Ovary (tissue), 9 donors: ENCODE data around the gene AGPAT2. TPM values are rescaled to one million over a fixed set of nuclear protein-coding genes. Genes with fewer than 3 reads are reported as not detected.

Experiments
- DNase-seq, 5 donors: peaks; one replicate each; pipeline ENCODE4 v3.0.0-alpha.2; 2019 to 2020
- H3K27ac ChIP-seq, 2 donors: fragments of 200-600 bp; one replicate each; pipeline versions ENCODE4 v1.5.1 to v1.8.0; 2019 to 2022
- H3K27me3 ChIP-seq: fragments of 200-600 bp; one replicate; pipeline ENCODE4 v1.8.0; 2022
- H3K36me3 ChIP-seq: fragments of 200-600 bp; sonication (generic); one replicate; pipeline ENCODE4 v1.5.1; 2019
- H3K4me1 ChIP-seq: one replicate; pipeline ENCODE4 v1.8.1; 2013; ENCODE audit warnings: mild to moderate bottlenecking, moderate library complexity; ENCODE audit not compliant: insufficient read depth
- H3K4me3 ChIP-seq: fragments of 200-600 bp; sonication (generic); one replicate; pipeline ENCODE4 v1.5.1; 2017
- H3K9me3 ChIP-seq, 2 donors: fragments of 200-600 bp in 1 of 2; sonication (generic) in 1 of 2; one replicate each; pipeline versions ENCODE4 v1.5.1 to v1.8.1; 2013 to 2019; ENCODE audit warnings: mild to moderate bottlenecking in 1 of 2, moderate library complexity in 1 of 2
- EP300 ChIP-seq: sonication (generic); formaldehyde crosslinking; IDR thresholded peaks from one replicate; pipeline ENCODE4 v1.6.1; 2017; ENCODE audit warnings: antibody characterized with exemption
- POLR2A ChIP-seq: fragments of 450-650 bp; IDR thresholded peaks from one replicate; pipeline ENCODE4 v1.6.1; 2017; ENCODE audit warnings: antibody characterized with exemption, mild to moderate bottlenecking, moderate library complexity
- WGBS, 3 donors: extraction: QIAGEN DNeasy Blood & Tissue Kit in 1 of 3; methylation state at CpG; one replicate each; pipeline versions ENCODE4 v1.1.5 to v1.1.7; 2013 to 2017; 5-methylcytosine and 5-hydroxymethylcytosine counted together
- intact Hi-C, 4 donors: fragments of 100-400 bp; cut with DNase I; formaldehyde crosslinking; loops; one replicate each; pipeline versions ENCODE4 v1.11.0 to v1.15.1; 2022 to 2023
- polyA plus RNA-seq, 2 donors: library from polyadenylated mRNA; stranded (reverse); fragments of 200-250 nt in 1 of 2; fragments of 350-450 nt in 1 of 2; fragmentation: Illumina TruSeq in 1 of 2; extraction: RNeasy Lipid Tissue Mini Kit (QIAGEN cat#74804) in 1 of 2; gene quantifications; one replicate each; pipeline ENCODE4 v1.2.3, GENCODE V29; 2013 to 2014
- total RNA-seq, 7 donors: library from RNA; depleted of rRNA in 2 of 7; stranded (reverse); fragments of >200 nt in 2 of 7; fragmentation: NEBNext Ultra II Directional in 3 of 7; extraction: Animal tissue kit (Norgen Biotek cat#: 25700) in 3 of 7; gene quantifications; one replicate each; pipeline versions ENCODE4 v1.1.0 to v1.2.4, GENCODE V29; 2016 to 2023
- TF ChIP-seq, protein P1 (sequence below), 3 donors: fragments of 450-650 bp in 2 of 3; fragments of 200-600 bp in 1 of 3; IDR thresholded peaks; one replicate each; pipeline versions ENCODE4 v1.5.1 to v1.8.0; 2016 to 2022; ENCODE audit warnings: antibody characterized with exemption in 3 of 3, mild to moderate bottlenecking in 1 of 3
- donor health status: DM: no; HTN: no; CAD: no; lungs with moderate emphysema.
- donor health status: DM: no; HTN: no; CAD: no.
- donor health status: Bipolar disorder and iron deficiency.
- donor health status: DM: yes; HTN: yes; CAD: no.
- donor health status: DM: no; HTN: no; CAD: no.
- donor health status: DM: yes; HTN: yes; CAD: no.

The AGPAT2 gene
- total and polyA plus RNA-seq, 9 donors, result 6.1 to 40.9 (median 23.9) TPM

DNA sequence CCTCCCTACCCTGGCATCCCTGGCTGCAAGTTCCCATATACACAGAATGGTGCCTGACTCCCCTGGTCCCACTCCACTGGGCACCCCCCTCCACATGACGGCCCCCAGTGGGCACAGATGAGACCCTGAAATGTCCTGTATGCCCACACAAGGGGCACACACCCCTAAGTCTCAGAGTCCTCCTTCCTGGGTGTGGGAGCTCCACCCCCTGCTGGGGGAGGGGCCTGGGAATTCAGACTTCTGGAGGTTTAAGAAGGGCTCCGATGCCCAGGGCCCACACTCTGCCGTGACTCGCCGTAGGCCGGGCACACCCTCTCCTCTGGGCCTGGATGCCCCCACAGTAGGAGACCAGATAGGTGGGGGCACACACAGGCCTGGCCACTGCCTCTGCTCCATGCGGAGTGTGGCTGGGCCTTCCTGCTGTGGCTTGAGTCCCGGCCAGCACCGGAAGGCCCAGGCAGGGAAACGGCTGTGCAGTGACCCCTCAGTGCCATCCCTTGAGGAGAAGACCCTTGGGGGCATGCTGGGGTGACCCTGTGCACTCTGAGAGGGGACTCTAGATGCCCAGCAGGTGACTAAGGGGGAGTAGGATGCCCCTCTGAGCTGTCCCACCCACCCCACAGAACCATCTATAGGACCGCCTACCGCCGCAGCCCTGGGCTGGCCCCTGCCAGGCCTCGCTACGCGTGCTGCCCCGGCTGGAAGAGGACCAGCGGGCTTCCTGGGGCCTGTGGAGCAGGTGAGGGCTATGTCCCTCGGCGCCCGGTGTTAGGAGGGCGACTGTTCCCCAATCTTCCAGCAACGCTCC, 18.1 kb downstream of the AGPAT2 start:
- no peak for DNase-seq
- intact Hi-C loops, result no loop called here
- no peak overlapping the region for H3K4me3 ChIP-seq
- H3K4me1 ChIP-seq, result no peaks in the 10 kb centered on the region
- no peak overlapping the region for H3K27ac ChIP-seq
- no peaks in the 10 kb centered on the region for H3K9me3 ChIP-seq
- peaks cover 3% of the 10 kb centered on the region for H3K27me3 ChIP-seq
- H3K36me3 ChIP-seq, result no peaks in the 10 kb centered on the region
- TF ChIP-seq EP300 (no peak), POLR2A (no peak)
- TF ChIP-seq, protein P1, sequence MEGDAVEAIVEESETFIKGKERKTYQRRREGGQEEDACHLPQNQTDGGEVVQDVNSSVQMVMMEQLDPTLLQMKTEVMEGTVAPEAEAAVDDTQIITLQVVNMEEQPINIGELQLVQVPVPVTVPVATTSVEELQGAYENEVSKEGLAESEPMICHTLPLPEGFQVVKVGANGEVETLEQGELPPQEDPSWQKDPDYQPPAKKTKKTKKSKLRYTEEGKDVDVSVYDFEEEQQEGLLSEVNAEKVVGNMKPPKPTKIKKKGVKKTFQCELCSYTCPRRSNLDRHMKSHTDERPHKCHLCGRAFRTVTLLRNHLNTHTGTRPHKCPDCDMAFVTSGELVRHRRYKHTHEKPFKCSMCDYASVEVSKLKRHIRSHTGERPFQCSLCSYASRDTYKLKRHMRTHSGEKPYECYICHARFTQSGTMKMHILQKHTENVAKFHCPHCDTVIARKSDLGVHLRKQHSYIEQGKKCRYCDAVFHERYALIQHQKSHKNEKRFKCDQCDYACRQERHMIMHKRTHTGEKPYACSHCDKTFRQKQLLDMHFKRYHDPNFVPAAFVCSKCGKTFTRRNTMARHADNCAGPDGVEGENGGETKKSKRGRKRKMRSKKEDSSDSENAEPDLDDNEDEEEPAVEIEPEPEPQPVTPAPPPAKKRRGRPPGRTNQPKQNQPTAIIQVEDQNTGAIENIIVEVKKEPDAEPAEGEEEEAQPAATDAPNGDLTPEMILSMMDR (IDR thresholded peaks at IDR 0.05), result no peak
- 66 to 68% (median 67%) methylated on average over 22 to 23 of the region's 23 CpGs for WGBS, 3 donors

DNA sequence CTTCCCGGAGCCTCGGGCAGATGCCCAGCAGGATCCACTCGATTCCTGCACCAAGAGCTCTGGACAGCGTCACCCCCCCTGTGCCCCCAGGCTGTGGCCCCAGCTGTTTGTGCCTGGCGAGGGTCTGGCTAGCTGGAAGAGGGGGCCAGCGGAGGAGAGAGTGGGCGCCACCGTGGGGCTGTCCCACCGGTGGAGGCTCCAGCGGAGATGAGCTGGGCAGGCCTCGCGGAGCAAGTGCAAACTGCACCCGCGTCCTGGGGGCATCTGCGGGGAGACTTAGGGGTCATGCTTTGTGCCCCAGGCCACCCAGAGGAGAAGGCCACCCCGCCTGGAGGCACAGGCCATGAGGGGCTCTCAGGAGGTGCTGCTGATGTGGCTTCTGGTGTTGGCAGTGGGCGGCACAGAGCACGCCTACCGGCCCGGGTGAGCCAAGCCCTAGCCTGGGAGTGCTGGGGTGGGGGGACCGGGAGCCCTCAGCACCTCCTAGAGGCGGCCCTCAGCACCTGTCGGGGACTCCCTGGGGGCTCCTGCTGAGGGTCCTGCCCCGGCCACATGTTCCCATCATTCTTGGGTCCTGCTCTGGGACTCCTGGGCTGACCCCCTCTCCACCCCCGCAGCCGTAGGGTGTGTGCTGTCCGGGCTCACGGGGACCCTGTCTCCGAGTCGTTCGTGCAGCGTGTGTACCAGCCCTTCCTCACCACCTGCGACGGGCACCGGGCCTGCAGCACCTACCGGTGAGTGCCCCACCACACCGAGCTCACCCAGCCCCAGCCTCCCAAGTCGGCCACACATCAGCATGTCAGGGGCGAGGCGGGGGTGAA, 19.1 kb downstream of the AGPAT2 start:
- no peaks in the 10 kb centered on the region for H3K36me3 ChIP-seq
- H3K4me3 ChIP-seq, result no peak overlapping the region
- TF ChIP-seq, protein P1 (IDR thresholded peaks at IDR 0.05), result no peak
- TF ChIP-seq POLR2A (no peak), EP300 (no peak)
- H3K4me1 ChIP-seq, result no peaks in the 10 kb centered on the region
- no peak for DNase-seq
- H3K27me3 ChIP-seq, result peaks cover 3% of the 10 kb centered on the region
- 67 to 73% (median 70%) methylated on average over 37 to 40 of the region's 40 CpGs for WGBS, 3 donors
- H3K27ac ChIP-seq, result no peak overlapping the region
- intact Hi-C loops, result no loop called here
- no peaks in the 10 kb centered on the region for H3K9me3 ChIP-seq

DNA sequence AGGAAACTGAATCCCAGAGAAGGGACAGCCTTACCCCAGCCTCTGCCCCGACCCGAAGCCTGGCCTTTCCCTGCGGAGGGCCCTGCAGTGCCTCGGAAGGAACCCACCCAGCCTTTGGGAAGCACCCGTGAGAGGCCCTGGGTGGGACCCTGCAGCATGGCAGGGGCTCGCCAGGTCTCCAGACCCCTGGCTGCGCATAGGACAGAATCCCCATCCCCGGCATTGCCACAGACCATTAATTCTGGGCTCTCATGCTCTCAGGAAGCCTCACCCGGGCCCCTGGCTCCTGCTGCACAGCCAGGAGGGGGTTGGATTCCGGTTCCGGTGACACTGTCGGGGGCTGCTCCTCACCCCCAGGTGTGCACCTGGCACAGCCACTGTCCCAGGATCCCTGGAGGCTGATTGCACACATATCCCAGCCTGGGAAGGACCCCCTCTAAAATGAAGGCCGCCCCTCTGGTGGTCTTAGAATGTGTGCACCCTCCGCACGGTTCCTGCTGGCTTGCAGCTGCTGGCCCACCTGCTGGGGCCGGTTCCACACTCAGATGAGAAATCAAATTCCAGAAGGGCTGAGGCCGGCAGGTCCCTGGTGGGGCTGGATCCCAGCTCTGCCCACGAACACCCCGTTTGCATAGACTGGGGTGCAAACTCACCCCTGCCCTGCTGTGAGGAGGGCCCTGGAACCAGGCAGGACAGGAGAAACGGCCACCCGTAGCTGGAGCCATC, 19.9 kb downstream of the AGPAT2 start:
- Histone ChIP-seq H3K4me1 (no peaks in the 10 kb centered on the region), H3K27me3 (peaks cover 3% of the 10 kb centered on the region), H3K27ac (no peak overlapping the region), H3K36me3 (no peaks in the 10 kb centered on the region), H3K9me3 (no peaks in the 10 kb centered on the region), H3K4me3 (no peak overlapping the region)
- 59 to 72% (median 71%) methylated on average over 20 to 21 of the region's 21 CpGs for WGBS, 3 donors
- intact Hi-C loops, result no loop called here
- DNase-seq, result no peak
- TF ChIP-seq EP300 (no peak), POLR2A (no peak)
- TF ChIP-seq, protein P1 (IDR thresholded peaks at IDR 0.05), result no peak
